Activated T-helper 2 cell treated with anti-CD3 and anti-CD28 coated beads, Interferon-gamma antibody, Interleukin-2, Interleukin-4, amounts not matched to agents 10 μg/mL and 5 μg/mL and 100 μg/mL, durations not matched to agents 14 hours and 24 hours and 36 hours (primary cell): Measurements from ENCODE around the gene PLEKHG3. TPM values are rescaled to one million over a fixed set of nuclear protein-coding genes. Genes with fewer than 3 reads are reported as not detected.
"Not testable (repeated sequence)": the region's sequence is repeated elsewhere in the genome, so short reads cannot be mapped to it uniquely, and the experiment has no call there.

Source experiments
- DNase-seq: peaks from one replicate; pipeline ENCODE4 v3.0.0; 2021; ENCODE audit warnings: low spot score
- H3K27ac Mint-ChIP-seq: one replicate; pipeline ENCODE4 v1.8.0; 2021; ENCODE audit warnings: mixed read lengths
- H3K27me3 Mint-ChIP-seq: one replicate; pipeline ENCODE4 v1.8.0; 2021; ENCODE audit warnings: low read depth, mixed read lengths
- H3K36me3 Mint-ChIP-seq: one replicate; pipeline ENCODE4 v1.8.0; 2021; ENCODE audit warnings: low read depth, mixed read lengths
- H3K4me1 Mint-ChIP-seq: one replicate; pipeline ENCODE4 v1.8.0; 2021; ENCODE audit warnings: low read depth, mixed read lengths
- H3K4me3 Mint-ChIP-seq: one replicate; pipeline ENCODE4 v1.8.0; 2021; ENCODE audit warnings: low read depth, mild to moderate bottlenecking, moderate library complexity, mixed read lengths
- H3K9me3 Mint-ChIP-seq: one replicate; pipeline ENCODE4 v1.8.0; 2021; ENCODE audit warnings: mixed read lengths
- intact Hi-C: fragments of 100-400 bp; cut with micrococcal nuclease; formaldehyde crosslinking; loops from one replicate; pipeline ENCODE4 v1.15.1; 2023
- total RNA-seq: library from RNA; stranded (reverse); gene quantifications from 2 replicates; pipeline ENCODE4 v1.2.3, GENCODE V29; 2022

PLEKHG3 gene
- total RNA-seq, result 1.0 and 1.9 TPM in 2 replicates

- H3K4me3 Mint-ChIP-seq, result peak within 1 kb of the TSS; percentile 75
- DNase-seq, result no peak
- H3K27ac Mint-ChIP-seq, result no peak within 1 kb of the TSS
- no peaks in the 10 kb centered on the region for H3K9me3 Mint-ChIP-seq
- peaks cover 45% of the 10 kb centered on the region for H3K4me1 Mint-ChIP-seq
- intact Hi-C loops, result loop anchor here (5.0 kb wide), 1 partner anchor 162 kb away; the partner anchor contains the start of gene HSPA2
- peaks cover 63% of the 10 kb centered on the region for H3K27me3 Mint-ChIP-seq
- no peaks in the 10 kb centered on the region for H3K36me3 Mint-ChIP-seq
These were observed at the start of gene PLEKHG3 for GRCh38 chr14:64704143-64704742. PLEKHG3 (plus strand) TSS chr14:64704424; CDS start chr14:64727632, 23,208 bp downstream.

- no peaks in the 10 kb centered on the region for H3K36me3 Mint-ChIP-seq
- H3K27me3 Mint-ChIP-seq, result peaks cover 18% of the 10 kb centered on the region
- no peak overlapping the region for H3K27ac Mint-ChIP-seq
- no peaks in the 10 kb centered on the region for H3K9me3 Mint-ChIP-seq
- H3K4me1 Mint-ChIP-seq, result peaks cover 13% of the 10 kb centered on the region
- H3K4me3 Mint-ChIP-seq, result no peak overlapping the region
- intact Hi-C loops, result no loop called here
- no peak for DNase-seq
These were observed 49.3 kb upstream of the PLEKHG3 start for GRCh38 chr14:64654901-64655300.

- Mint-ChIP-seq H3K36me3 (no peaks in the 10 kb centered on the region), H3K4me3 (no peak overlapping the region), H3K27ac (no peak overlapping the region), H3K27me3 (peaks cover 22% of the 10 kb centered on the region), H3K9me3 (no peaks in the 10 kb centered on the region), H3K4me1 (peaks cover 13% of the 10 kb centered on the region)
- DNase-seq, result no peak
- intact Hi-C loops, result no loop called here
These were observed 47.2 kb upstream of the PLEKHG3 start for GRCh38 chr14:64656986-64657385.

- H3K4me1 Mint-ChIP-seq, result peaks cover 13% of the 10 kb centered on the region
- H3K9me3 Mint-ChIP-seq, result no peaks in the 10 kb centered on the region
- no peak overlapping the region for H3K27ac Mint-ChIP-seq
- peaks cover 20% of the 10 kb centered on the region for H3K27me3 Mint-ChIP-seq
- no peak overlapping the region for H3K4me3 Mint-ChIP-seq
- intact Hi-C loops, result no loop called here
- DNase-seq, result no peak
- no peaks in the 10 kb centered on the region for H3K36me3 Mint-ChIP-seq
These were observed 46.0 kb upstream of the PLEKHG3 start for GRCh38 chr14:64658201-64658600.

- intact Hi-C loops, H3K36me3 Mint-ChIP-seq, H3K9me3 Mint-ChIP-seq, DNase-seq, H3K27ac Mint-ChIP-seq: not testable (repeated sequence)
- peaks cover 20% of the 10 kb centered on the region for H3K27me3 Mint-ChIP-seq
- H3K4me1 Mint-ChIP-seq, result peaks cover 13% of the 10 kb centered on the region
- peak overlapping the region; percentile 7 for H3K4me3 Mint-ChIP-seq
These were observed 45.4 kb upstream of the PLEKHG3 start for GRCh38 chr14:64658700-64659264.

GRCh38 chr14:64659366-64659765 is 44.9 kb upstream of the PLEKHG3 start:
- Mint-ChIP-seq H3K36me3 (no peaks in the 10 kb centered on the region), H3K27ac (no peak overlapping the region), H3K9me3 (no peaks in the 10 kb centered on the region), H3K4me3 (no peak overlapping the region), H3K27me3 (peaks cover 20% of the 10 kb centered on the region), H3K4me1 (peaks cover 7% of the 10 kb centered on the region)
- no peak for DNase-seq
- intact Hi-C loops, result no loop called here

- no peaks in the 10 kb centered on the region for H3K9me3 Mint-ChIP-seq
- peaks cover 2% of the 10 kb centered on the region for H3K4me1 Mint-ChIP-seq
- DNase-seq, result no peak
- peaks cover 20% of the 10 kb centered on the region for H3K27me3 Mint-ChIP-seq
- no peak overlapping the region for H3K4me3 Mint-ChIP-seq
- H3K27ac Mint-ChIP-seq, result no peak overlapping the region
- H3K36me3 Mint-ChIP-seq, result no peaks in the 10 kb centered on the region
- intact Hi-C loops, result no loop called here
These were observed 41.0 kb upstream of the PLEKHG3 start for GRCh38 chr14:64663174-64663573.

- intact Hi-C loops, result loop anchor here (1.0 to 5.0 kb wide), 2 partner anchors 93 to 221 kb away; no protein-coding TSS in a partner anchor
- Mint-ChIP-seq H3K4me3 (no peak overlapping the region), H3K27me3 (peaks cover 4% of the 10 kb centered on the region), H3K4me1 (peaks cover 29% of the 10 kb centered on the region), H3K9me3 (peaks cover 7% of the 10 kb centered on the region), H3K36me3 (peaks cover 7% of the 10 kb centered on the region), H3K27ac (no peak overlapping the region)
- DNase-seq, result no peak
These were observed 32.6 kb upstream of the PLEKHG3 start for GRCh38 chr14:64671591-64671990.

GRCh38 chr14:64673316-64673715 is 30.9 kb upstream of the PLEKHG3 start:
- Mint-ChIP-seq H3K27me3 (no peaks in the 10 kb centered on the region), H3K4me1 (peaks cover 36% of the 10 kb centered on the region), H3K9me3 (peaks cover 7% of the 10 kb centered on the region), H3K4me3 (no peak overlapping the region), H3K27ac (no peak overlapping the region), H3K36me3 (peaks cover 7% of the 10 kb centered on the region)
- intact Hi-C loops, result loop anchor here (5.0 kb wide), 1 partner anchor 219 kb away; no protein-coding TSS in a partner anchor
- DNase-seq, result no peak

GRCh38 chr14:64673748-64674147 is 30.5 kb upstream of the PLEKHG3 start:
- Mint-ChIP-seq H3K9me3 (peaks cover 7% of the 10 kb centered on the region), H3K4me3 (no peak overlapping the region), H3K27ac (peak overlapping the region; percentile 5), H3K4me1 (peaks cover 36% of the 10 kb centered on the region), H3K27me3 (no peaks in the 10 kb centered on the region), H3K36me3 (peaks cover 7% of the 10 kb centered on the region)
- intact Hi-C loops, result loop anchor here (5.0 kb wide), 1 partner anchor 219 kb away; no protein-coding TSS in a partner anchor
- peak; percentile 48 for DNase-seq

GRCh38 chr14:64674829-64675228 is 29.4 kb upstream of the PLEKHG3 start:
- Mint-ChIP-seq H3K4me3 (no peak overlapping the region), H3K4me1 (peaks cover 36% of the 10 kb centered on the region), H3K27me3 (no peaks in the 10 kb centered on the region), H3K27ac (no peak overlapping the region), H3K36me3 (peaks cover 7% of the 10 kb centered on the region), H3K9me3 (peaks cover 7% of the 10 kb centered on the region)
- intact Hi-C loops, result loop anchor here (5.0 kb wide), 1 partner anchor 217 kb away; no protein-coding TSS in a partner anchor
- no peak for DNase-seq

- H3K27ac Mint-ChIP-seq, result no peak overlapping the region
- intact Hi-C loops, result no loop called here
- no peak for DNase-seq
- peaks cover 36% of the 10 kb centered on the region for H3K4me1 Mint-ChIP-seq
- H3K9me3 Mint-ChIP-seq, result peaks cover 7% of the 10 kb centered on the region
- H3K4me3 Mint-ChIP-seq, result no peak overlapping the region
- H3K36me3 Mint-ChIP-seq, result peaks cover 7% of the 10 kb centered on the region
- H3K27me3 Mint-ChIP-seq, result no peaks in the 10 kb centered on the region
These were observed 28.9 kb upstream of the PLEKHG3 start for GRCh38 chr14:64675312-64675711.

- Mint-ChIP-seq H3K27me3 (no peaks in the 10 kb centered on the region), H3K9me3 (peaks cover 7% of the 10 kb centered on the region), H3K36me3 (peaks cover 7% of the 10 kb centered on the region), H3K4me3 (no peak overlapping the region), H3K4me1 (peaks cover 34% of the 10 kb centered on the region), H3K27ac (no peak overlapping the region)
- intact Hi-C loops, result no loop called here
- no peak for DNase-seq
These were observed 27.7 kb upstream of the PLEKHG3 start for GRCh38 chr14:64676410-64677008.
